Kidney epithelial cell (primary cell): ENCODE results near the gene PAQR4. TPM values are rescaled to one million over a fixed set of nuclear protein-coding genes. Genes with fewer than 3 reads are reported as not detected.

Experiments used
- DNase-seq: peaks from one replicate; pipeline ENCODE4 v3.0.0-alpha.2; 2010; ENCODE audit warnings: low read depth
- H3K27me3 ChIP-seq: 2 replicates; pipeline ENCODE4 v1.6.0; 2011; ENCODE audit warnings: low read length; ENCODE audit not compliant: control insufficient read depth, insufficient read depth
- H3K36me3 ChIP-seq: 2 replicates; pipeline ENCODE4 v1.5.1; 2011; ENCODE audit warnings: low read length; ENCODE audit not compliant: control insufficient read depth, insufficient read depth
- H3K4me3 ChIP-seq: 2 replicates; pipeline ENCODE4 v1.5.1; 2011; ENCODE audit warnings: low read depth, mild to moderate bottlenecking, control low read depth, low read length
- total RNA-seq: library from RNA; depleted of rRNA; stranded (reverse); fragments of >200 nt; gene quantifications from 2 replicates; pipeline ENCODE4 v1.2.3, GENCODE V29; 2015
- TF ChIP-seq, protein P1 (sequence below): IDR thresholded peaks from 2 replicates; pipeline ENCODE4 v1.5.1; 2011; ENCODE audit warnings: mild to moderate bottlenecking, moderate library complexity, low read length, control low read depth, inconsistent platforms; ENCODE audit not compliant: insufficient read depth, poor library complexity, severe bottlenecking

PAQR4 gene
- total RNA-seq, 1 donor from 2014 or later, result 15.2 TPM

DNA sequence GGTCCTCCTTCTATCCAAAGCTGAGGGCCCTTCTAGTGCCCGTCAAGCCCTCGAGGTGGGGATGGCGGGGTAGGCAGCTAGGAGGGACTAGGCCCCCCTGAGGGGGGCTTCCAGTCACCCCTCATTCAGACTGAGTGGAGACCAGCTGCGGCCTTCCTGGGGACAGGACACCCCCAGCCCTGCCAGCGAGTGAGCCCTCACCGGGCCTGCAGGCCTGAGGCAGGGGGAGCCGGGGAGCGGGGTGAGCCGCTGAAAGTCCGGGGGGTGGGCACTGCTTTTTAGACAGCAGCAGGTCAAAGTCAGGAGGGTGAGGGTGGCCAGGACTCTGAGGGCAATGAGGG lies 13.7 kb upstream of the PAQR4 start:
- no peaks in the 10 kb centered on the region for H3K36me3 ChIP-seq
- peaks cover 26% of the 10 kb centered on the region for H3K27me3 ChIP-seq
- no peak for DNase-seq
- TF ChIP-seq, protein P1, sequence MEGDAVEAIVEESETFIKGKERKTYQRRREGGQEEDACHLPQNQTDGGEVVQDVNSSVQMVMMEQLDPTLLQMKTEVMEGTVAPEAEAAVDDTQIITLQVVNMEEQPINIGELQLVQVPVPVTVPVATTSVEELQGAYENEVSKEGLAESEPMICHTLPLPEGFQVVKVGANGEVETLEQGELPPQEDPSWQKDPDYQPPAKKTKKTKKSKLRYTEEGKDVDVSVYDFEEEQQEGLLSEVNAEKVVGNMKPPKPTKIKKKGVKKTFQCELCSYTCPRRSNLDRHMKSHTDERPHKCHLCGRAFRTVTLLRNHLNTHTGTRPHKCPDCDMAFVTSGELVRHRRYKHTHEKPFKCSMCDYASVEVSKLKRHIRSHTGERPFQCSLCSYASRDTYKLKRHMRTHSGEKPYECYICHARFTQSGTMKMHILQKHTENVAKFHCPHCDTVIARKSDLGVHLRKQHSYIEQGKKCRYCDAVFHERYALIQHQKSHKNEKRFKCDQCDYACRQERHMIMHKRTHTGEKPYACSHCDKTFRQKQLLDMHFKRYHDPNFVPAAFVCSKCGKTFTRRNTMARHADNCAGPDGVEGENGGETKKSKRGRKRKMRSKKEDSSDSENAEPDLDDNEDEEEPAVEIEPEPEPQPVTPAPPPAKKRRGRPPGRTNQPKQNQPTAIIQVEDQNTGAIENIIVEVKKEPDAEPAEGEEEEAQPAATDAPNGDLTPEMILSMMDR, result no peak
- no peak overlapping the region for H3K4me3 ChIP-seq

DNA sequence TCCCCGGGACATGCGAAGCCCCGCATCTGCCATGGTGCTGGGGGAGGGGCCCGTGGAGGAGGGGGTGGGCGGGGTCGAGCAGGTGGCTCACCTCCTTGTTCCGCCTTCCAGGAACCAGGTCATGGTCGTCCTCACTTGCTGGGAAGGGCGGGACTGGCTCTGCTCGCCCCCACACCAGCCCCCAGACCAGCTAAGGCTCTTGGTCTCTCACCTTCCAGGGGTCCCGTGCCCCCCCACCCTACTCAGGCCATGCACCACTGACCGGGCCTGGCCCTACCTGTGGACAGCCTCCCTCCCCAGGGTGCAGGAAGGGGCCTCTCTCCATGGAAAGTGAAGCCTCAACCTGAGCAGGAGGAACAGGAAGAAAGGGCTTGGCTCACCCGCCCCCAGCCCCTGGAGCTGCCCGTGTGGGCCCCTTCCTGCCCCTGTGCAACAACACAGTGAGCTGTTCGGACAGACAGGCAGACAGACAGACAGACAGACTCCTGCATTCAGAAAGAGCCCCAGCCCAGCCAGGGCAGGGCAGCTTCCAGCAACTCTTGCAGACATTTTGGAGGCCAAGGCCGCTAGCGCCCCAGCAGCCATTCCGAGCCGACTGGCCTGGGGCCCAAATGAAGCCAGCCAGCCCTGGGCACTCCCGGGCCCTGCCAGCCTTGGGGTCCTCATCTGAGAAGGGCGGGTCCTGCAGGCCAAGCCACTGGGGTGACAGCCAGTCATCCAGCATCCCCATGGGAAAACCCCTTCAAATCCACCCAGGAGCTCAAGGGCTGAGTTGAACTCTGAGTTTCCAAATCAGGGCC lies 13.2 kb upstream of the PAQR4 start:
- TF ChIP-seq, protein P1, result no peak
- Histone ChIP-seq H3K27me3 (peaks cover 26% of the 10 kb centered on the region), H3K36me3 (no peaks in the 10 kb centered on the region), H3K4me3 (no peak overlapping the region)
- DNase-seq, result no peak

DNA sequence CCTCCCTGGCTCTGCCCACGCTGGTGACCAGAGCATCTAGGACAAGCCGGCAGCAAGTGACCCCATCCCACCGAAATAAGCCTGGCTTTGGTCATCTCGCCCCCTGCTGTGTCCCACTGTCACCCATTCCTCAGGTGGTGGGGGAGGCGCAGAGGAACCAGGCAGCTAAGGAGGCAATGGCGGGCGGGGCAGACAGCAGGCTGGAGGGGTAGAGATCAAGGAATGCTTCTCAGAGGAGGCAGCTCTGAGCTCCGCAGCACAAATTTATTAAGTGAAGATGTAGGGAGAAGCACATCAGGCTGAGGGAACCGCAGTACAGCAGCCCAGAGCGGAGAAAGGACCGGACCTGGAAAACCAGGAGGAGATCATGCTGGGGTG lies 12.6 kb upstream of the PAQR4 start:
- H3K36me3 ChIP-seq, result no peaks in the 10 kb centered on the region

DNA sequence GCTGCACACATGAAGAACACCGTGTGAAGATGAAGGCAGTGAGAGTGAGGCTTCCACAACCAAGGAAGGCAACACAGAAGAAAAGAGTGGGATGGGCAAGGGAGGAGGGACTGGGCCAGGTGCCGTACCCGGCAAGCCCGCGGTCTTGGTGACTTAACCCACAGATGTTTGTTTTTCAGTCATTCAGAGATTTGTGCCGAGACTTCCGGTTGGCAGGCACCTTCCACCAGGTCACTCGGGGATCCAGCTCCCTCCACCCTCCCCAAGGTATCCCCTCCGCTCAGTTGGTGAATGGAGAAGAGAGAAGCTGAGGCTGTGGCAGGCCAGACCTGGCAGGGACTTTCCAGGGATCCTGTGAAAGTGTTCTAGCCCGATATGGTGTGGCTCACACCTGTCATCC lies 9.9 kb upstream of the PAQR4 start:
- no peak for DNase-seq
- no peak overlapping the region for H3K4me3 ChIP-seq
- TF ChIP-seq, protein P1, result no peak
- H3K36me3 ChIP-seq, result no peaks in the 10 kb centered on the region
- H3K27me3 ChIP-seq, result peaks cover 30% of the 10 kb centered on the region

More for the DNA sequence above, 12.6 kb upstream of the PAQR4 start:
- Histone ChIP-seq H3K27me3 (peaks cover 26% of the 10 kb centered on the region), H3K4me3 (no peak overlapping the region)
- DNase-seq, result no peak
- TF ChIP-seq, protein P1, result no peak

DNA sequence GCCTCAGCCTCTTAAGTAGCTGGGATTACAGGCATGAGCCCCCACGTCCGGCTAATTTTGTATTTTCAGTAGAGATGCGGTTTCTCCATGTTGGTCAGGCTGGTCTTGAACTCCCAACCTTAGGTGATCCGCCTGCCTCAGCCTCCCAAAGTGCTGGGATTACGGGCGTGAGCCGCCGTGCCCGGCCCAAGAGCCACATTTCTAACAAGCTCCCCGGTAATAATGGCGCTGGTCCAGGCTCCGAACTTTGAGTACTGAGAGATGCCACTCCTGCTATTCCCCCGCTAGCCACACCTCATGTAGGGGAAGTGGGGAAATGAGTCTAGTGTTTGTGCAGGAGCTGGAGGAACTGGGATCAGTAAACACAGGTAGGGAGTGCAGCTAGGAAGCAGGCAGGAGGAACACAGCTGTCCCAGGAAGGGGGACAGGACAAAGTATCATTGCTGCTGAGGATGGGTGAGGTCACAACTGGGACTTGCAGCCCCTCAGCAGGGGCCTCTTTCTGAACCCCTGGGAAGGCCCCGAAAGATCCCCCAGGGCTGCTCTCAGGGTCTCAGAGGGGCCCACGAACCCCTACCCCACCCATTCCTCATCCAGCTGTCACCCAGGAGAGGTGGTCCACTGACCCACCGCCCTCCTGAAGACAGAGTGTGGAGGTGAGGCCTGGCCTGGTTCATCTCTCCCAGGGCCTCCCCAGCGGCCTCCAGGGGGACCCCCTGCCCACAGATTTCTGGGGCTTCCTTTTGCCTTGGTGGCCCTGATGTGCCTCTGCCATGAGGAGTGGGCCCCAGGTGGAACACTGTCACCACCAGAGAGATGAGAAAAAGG lies 8.8 kb upstream of the PAQR4 start:
- peaks cover 28% of the 10 kb centered on the region for H3K27me3 ChIP-seq
- TF ChIP-seq, protein P1, result no peak
- no peak overlapping the region for H3K4me3 ChIP-seq
- H3K36me3 ChIP-seq, result no peaks in the 10 kb centered on the region
- DNase-seq, result no peak
